NCI-H2107 treated with DMSO at 0.1 percent for 48 hours (cell line): ENCODE data around the gene GMPR2.

Experiments
- DNase-seq: peaks from one replicate; lab custom pipeline; 2025; ENCODE audit not compliant: unreplicated experiment; lab: John Stamatoyannopoulos, UW

Gene GMPR2

GRCh38 chr14:24266344-24267244 lies 33.9 kb downstream of the GMPR2 start:
- DNase-seq: no peak

- DNase-seq: no peak
Observed at GRCh38 chr14:24267516-24267915, 34.8 kb downstream of the GMPR2 start.

- DNase-seq: no peak
Observed at GRCh38 chr14:24268225-24268624, 35.5 kb downstream of the GMPR2 start.

- no peak for DNase-seq
Observed at GRCh38 chr14:24269368-24269767, 36.6 kb downstream of the GMPR2 start.

GRCh38 chr14:24269910-24270536 lies 37.3 kb downstream of the GMPR2 start:
- DNase-seq: no peak

- DNase-seq: no peak
Observed at GRCh38 chr14:24270537-24271133, 37.9 kb downstream of the GMPR2 start.

GRCh38 chr14:24271134-24271833 lies 38.6 kb downstream of the GMPR2 start, which contains the start of gene RABGGTA:
RABGGTA (minus strand) TSS chr14:24271597; CDS start chr14:24271115, 482 bp downstream.
- DNase-seq: peak; percentile 93

- DNase-seq: no peak
Observed at GRCh38 chr14:24271834-24272263, 39.1 kb downstream of the GMPR2 start.

GRCh38 chr14:24272467-24272866 lies 39.7 kb downstream of the GMPR2 start:
- DNase-seq: no peak

- DNase-seq: no peak
Observed at GRCh38 chr14:24273422-24273998, 40.8 kb downstream of the GMPR2 start.

GRCh38 chr14:24274101-24274543 lies 41.4 kb downstream of the GMPR2 start:
- no peak for DNase-seq

- DNase-seq: no peak
Observed at GRCh38 chr14:24277071-24277470, 44.3 kb downstream of the GMPR2 start.

GRCh38 chr14:24277606-24278321 lies 45.0 kb downstream of the GMPR2 start:
- no peak for DNase-seq

GRCh38 chr14:24278424-24278823 lies 45.7 kb downstream of the GMPR2 start:
- no peak for DNase-seq

- no peak for DNase-seq
Observed at GRCh38 chr14:24279301-24280186, 46.8 kb downstream of the GMPR2 start.

GRCh38 chr14:24280797-24281460 lies 48.2 kb downstream of the GMPR2 start:
- DNase-seq: no peak

- DNase-seq: no peak
Observed at GRCh38 chr14:24281636-24282035, 48.9 kb downstream of the GMPR2 start.

GRCh38 chr14:24282736-24283135 lies 50.0 kb downstream of the GMPR2 start:
- no peak for DNase-seq
